GM12864 (cell line): ENCODE results near the gene ECPAS.

Experiments used
- DNase-seq: peaks from one replicate; pipeline ENCODE4 v3.0.0-alpha.2; 2011; ENCODE audit warnings: low read depth
- H3K4me3 ChIP-seq: 2 replicates; pipeline ENCODE4 v1.5.1; 2011; ENCODE audit warnings: mild to moderate bottlenecking, low read depth, low read length, control low read depth
- TF ChIP-seq, protein P1 (sequence below): IDR thresholded peaks from 2 replicates; pipeline ENCODE4 v1.5.1; 2011; ENCODE audit warnings: low read depth, mild to moderate bottlenecking, moderate library complexity, low read length, control low read depth, inconsistent platforms; ENCODE audit errors: missing control alignments

Gene ECPAS

DNA sequence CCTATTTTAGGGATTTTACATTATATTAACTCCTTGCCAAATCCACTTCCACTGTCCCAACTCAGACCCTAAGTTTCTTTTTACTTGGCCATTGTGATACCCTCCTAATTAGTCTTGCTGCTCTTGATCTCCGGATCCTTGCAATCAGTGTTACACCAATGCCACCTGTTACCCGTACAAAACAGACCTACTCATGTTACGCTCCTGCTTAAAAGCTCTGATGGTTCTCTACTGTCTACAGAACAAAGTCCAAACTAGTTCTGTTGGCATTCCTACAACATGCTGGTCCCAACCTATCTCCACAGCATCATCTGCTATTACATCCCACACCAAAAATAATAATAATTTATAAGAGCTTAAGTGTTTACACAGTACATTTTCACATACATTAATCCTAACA, 9.8 kb downstream of the ECPAS start:
- TF ChIP-seq, protein P1, sequence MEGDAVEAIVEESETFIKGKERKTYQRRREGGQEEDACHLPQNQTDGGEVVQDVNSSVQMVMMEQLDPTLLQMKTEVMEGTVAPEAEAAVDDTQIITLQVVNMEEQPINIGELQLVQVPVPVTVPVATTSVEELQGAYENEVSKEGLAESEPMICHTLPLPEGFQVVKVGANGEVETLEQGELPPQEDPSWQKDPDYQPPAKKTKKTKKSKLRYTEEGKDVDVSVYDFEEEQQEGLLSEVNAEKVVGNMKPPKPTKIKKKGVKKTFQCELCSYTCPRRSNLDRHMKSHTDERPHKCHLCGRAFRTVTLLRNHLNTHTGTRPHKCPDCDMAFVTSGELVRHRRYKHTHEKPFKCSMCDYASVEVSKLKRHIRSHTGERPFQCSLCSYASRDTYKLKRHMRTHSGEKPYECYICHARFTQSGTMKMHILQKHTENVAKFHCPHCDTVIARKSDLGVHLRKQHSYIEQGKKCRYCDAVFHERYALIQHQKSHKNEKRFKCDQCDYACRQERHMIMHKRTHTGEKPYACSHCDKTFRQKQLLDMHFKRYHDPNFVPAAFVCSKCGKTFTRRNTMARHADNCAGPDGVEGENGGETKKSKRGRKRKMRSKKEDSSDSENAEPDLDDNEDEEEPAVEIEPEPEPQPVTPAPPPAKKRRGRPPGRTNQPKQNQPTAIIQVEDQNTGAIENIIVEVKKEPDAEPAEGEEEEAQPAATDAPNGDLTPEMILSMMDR: no peak
- H3K4me3 ChIP-seq: no peak overlapping the region
- DNase-seq: no peak

DNA sequence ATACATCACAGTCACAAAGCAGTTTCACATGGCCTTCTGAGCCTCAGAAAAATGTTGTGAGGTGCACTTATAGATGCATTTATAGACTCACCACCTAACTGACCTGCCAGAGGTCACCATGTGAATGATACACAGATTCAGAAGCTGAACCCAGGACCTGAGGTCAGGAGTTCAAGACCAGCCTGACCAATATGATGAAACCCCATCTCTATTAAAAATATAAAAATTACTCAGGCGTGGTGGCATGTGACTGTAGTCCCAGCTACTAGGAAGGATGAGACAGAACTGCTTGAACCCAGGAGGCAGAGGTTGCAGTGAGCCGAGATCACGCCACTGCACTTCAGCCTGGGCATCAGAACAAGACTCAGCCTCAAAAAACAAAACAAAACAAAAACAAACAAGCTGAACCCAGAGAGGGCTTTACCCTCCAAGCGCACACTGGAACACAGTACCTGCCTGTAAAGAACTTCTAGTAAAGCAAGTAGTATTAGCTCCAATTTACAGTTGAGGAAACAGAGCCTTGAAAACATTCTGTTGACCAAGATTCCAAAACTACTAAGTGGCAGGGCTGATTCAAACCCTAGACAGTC, 16.3 kb downstream of the ECPAS start:
- H3K4me3 ChIP-seq: no peak overlapping the region
- TF ChIP-seq, protein P1: no peak

DNA sequence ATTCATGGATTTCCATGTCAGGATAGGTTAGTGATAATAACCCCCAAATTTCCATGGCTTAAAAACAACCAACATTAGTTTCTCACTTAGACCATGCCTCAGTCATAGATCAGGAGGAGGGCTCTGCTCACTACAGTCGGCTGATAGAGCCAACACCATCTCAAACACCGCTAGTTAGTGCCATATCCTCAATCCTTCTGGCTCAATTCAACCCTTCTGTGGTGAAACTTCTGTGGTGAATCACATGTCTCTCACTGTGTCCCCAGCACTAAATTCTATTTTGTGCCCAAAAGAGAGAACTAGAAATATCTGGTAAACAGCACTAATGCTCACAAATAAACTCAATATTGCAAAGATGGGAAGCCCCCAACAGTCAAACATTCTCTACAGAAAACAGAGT, 21.1 kb downstream of the ECPAS start:
- H3K4me3 ChIP-seq: no peak overlapping the region
- no peak for DNase-seq
- TF ChIP-seq, protein P1: no peak

More for the DNA sequence above, 16.3 kb downstream of the ECPAS start:
- DNase-seq: no peak

DNA sequence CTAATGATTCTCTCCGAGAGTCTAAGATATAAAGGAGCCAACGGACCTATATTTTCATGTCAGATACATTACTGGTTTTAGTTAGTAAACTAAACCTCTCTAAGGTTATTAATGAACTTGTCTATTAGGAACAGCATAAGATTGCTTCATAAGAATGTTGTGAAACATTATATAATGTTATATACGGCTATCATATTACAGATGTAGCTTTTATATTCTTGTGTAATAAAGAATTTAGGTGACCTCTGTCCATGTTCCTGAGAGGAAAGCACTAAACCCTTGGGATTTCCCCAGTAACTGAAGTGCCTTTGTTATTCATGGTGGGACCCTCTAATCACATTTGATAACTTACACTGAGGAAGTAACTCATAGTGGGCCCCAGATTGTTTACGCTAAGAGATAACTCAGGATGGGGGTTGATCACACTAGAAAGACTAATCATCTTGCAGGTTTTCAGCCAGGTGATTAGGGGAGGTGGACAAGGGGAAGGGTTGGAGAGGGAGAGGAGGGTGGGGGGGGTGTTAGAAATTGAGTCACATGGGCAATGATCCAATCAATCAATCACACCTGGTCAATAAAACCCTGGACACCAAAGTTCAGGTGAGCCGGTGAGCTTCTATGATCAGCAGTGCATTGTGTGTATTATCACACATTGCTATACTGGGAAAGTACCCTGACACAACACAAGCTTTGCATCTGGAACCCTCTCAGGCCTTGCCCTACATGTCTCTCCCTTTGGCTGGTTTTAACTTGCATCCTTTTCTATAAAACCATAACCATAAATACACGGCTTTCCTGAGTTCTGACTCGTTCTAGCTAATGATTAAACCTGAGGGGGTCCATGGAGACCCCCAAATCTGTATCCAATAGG, 25.8 kb downstream of the ECPAS start:
- DNase-seq: no peak
- no peak overlapping the region for H3K4me3 ChIP-seq
- TF ChIP-seq, protein P1: no peak

DNA sequence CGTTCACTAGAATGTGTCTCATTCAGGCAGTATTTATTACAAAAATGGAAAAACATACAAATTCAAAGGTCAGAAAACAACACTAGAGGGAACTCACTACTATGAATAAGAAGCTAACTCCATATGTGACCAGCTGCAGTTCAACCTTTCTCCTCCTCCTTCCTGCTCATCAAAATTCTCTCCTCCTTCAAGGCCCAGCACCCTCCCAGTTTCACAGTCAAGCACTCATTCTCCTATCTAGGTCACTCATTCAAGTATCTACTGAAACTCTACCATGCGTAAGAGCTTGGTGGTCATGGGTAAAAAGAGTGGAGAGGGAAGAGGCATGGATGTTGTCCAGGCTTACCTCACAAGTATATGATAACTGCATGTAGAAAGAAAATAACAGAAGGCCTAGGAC, 27.7 kb downstream of the ECPAS start:
- TF ChIP-seq, protein P1: no peak

DNA sequence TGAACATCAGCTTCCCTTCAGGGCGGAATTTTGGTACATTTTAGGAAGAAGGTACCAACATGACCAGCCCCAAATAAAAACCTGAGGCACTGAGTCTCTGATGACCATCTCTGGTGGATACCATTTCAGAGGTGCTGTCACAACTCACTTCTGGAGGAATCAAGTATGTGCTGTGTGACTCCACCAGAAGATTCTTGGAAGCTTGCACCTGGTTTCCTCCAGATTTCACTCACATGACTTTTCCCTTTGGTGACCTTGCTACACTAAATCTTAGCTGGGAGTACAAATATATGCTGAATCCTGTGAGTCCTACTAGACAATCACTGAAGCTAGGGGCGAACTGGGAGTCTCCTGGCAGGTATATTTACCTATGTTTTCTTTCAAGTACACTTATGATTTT, 28.5 kb downstream of the ECPAS start:
- TF ChIP-seq, protein P1: no peak
- no peak for DNase-seq
- no peak overlapping the region for H3K4me3 ChIP-seq

More for the DNA sequence above, 27.7 kb downstream of the ECPAS start:
- DNase-seq: no peak
- H3K4me3 ChIP-seq: no peak overlapping the region
